ENCODE results near the gene LAMB4. TPM values are rescaled to one million over a fixed set of nuclear protein-coding genes. Genes with fewer than 3 reads are reported as not detected.

Gene LAMB4
- total RNA-seq, 1 donor from 2014 or later, result 18.3 TPM

DNA sequence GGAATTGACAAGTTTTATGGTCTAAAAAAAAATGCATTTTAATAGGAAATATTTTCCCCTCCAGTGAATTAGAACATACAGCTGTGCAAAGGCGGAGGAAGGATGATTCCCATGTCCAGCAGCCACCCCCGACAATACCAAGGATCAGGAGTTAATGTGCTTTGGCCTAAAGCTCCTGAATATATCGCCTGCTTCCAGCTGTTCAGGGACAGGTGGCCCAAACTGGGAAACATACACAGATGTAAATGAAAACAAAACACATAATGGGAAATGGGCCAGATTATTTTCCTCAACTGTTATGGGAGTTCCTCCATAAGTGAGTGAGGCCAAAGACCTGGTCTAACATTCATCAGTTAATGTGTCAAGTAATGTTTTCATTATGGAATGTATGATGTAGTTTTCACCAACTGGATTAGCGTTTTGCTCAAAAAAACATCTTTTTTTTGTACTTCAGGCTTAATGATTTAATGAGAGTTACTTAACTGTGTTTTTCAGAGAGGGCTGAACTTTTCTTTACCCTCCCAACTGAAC is 72.1 kb downstream of the LAMB4 start:
- no peak for DNase-seq (ENCODE audit: low spot score in 2 of 2, unreplicated experiment in 2 of 2)
- H3K27me3 Mint-ChIP-seq (ENCODE audit: low read depth), result no peaks in the 10 kb centered on the region
- peak overlapping the region; percentile 84 for H3K27ac Mint-ChIP-seq
- H3K4me1 Mint-ChIP-seq, result peaks cover 62% of the 10 kb centered on the region
- no peak overlapping the region for H3K4me3 Mint-ChIP-seq
- peaks cover 1% of the 10 kb centered on the region for H3K36me3 Mint-ChIP-seq
- H3K9me3 Mint-ChIP-seq, result no peaks in the 10 kb centered on the region
- TF ChIP-seq, protein P1, sequence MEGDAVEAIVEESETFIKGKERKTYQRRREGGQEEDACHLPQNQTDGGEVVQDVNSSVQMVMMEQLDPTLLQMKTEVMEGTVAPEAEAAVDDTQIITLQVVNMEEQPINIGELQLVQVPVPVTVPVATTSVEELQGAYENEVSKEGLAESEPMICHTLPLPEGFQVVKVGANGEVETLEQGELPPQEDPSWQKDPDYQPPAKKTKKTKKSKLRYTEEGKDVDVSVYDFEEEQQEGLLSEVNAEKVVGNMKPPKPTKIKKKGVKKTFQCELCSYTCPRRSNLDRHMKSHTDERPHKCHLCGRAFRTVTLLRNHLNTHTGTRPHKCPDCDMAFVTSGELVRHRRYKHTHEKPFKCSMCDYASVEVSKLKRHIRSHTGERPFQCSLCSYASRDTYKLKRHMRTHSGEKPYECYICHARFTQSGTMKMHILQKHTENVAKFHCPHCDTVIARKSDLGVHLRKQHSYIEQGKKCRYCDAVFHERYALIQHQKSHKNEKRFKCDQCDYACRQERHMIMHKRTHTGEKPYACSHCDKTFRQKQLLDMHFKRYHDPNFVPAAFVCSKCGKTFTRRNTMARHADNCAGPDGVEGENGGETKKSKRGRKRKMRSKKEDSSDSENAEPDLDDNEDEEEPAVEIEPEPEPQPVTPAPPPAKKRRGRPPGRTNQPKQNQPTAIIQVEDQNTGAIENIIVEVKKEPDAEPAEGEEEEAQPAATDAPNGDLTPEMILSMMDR (IDR thresholded peaks at IDR 0.05; ENCODE audit: unreplicated experiment), result no peak

GRCh38 chr7:108055611-108056021 is 74.5 kb downstream of the LAMB4 start:
- Mint-ChIP-seq H3K4me3 (no peak overlapping the region), H3K4me1 (peaks cover 79% of the 10 kb centered on the region), H3K27me3 (ENCODE audit: low read depth) (no peaks in the 10 kb centered on the region), H3K36me3 (peaks cover 1% of the 10 kb centered on the region), H3K9me3 (no peaks in the 10 kb centered on the region), H3K27ac (peak overlapping the region; percentile 78)
- TF ChIP-seq, protein P1 (IDR thresholded peaks at IDR 0.05; ENCODE audit: unreplicated experiment), result no peak
- no peak for DNase-seq (ENCODE audit: low spot score in 2 of 2, unreplicated experiment in 2 of 2)

- TF ChIP-seq, protein P1 (IDR thresholded peaks at IDR 0.05; ENCODE audit: unreplicated experiment), result no peak
- Mint-ChIP-seq H3K4me1 (peaks cover 72% of the 10 kb centered on the region), H3K27ac (no peak overlapping the region), H3K9me3 (no peaks in the 10 kb centered on the region), H3K27me3 (ENCODE audit: low read depth) (no peaks in the 10 kb centered on the region), H3K4me3 (no peak overlapping the region), H3K36me3 (peaks cover 1% of the 10 kb centered on the region)
- no peak for DNase-seq (ENCODE audit: low spot score in 2 of 2, unreplicated experiment in 2 of 2)
Measured at GRCh38 chr7:108054537-108054936, 75.6 kb downstream of the LAMB4 start.

DNA sequence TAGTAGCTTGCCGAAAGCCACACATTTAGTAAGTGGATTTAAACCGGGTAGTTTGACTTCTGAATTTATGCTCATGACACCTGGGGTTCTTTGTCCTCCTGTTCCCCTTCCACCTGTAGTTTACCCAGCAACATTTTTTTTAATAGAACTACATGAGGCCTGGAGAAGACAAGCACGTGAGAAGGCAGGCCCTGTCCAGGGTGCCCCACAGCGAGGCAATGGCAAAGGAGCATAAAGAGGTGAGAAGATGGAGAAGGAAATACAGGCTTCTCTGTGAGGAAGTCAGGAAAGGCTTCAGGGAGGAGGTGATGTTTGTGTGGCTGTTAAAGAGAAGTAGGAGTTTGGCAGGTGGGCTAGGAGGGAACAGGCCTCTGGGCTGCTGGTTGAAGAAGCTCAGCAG is 76.9 kb downstream of the LAMB4 start:
- no peak for DNase-seq (ENCODE audit: low spot score in 2 of 2, unreplicated experiment in 2 of 2)
- Mint-ChIP-seq H3K36me3 (peaks cover under 1% of the 10 kb centered on the region), H3K27ac (no peak overlapping the region), H3K4me3 (no peak overlapping the region), H3K9me3 (no peaks in the 10 kb centered on the region), H3K4me1 (peaks cover 64% of the 10 kb centered on the region), H3K27me3 (ENCODE audit: low read depth) (no peaks in the 10 kb centered on the region)
- TF ChIP-seq, protein P1 (IDR thresholded peaks at IDR 0.05; ENCODE audit: unreplicated experiment), result no peak

GRCh38 chr7:108051454-108051853 is 78.7 kb downstream of the LAMB4 start:
- Mint-ChIP-seq H3K27ac (peak overlapping the region; percentile 72), H3K4me1 (peaks cover 56% of the 10 kb centered on the region), H3K36me3 (no peaks in the 10 kb centered on the region), H3K27me3 (ENCODE audit: low read depth) (no peaks in the 10 kb centered on the region), H3K4me3 (no peak overlapping the region), H3K9me3 (no peaks in the 10 kb centered on the region)
- no peak for DNase-seq (ENCODE audit: low spot score in 2 of 2, unreplicated experiment in 2 of 2)
- TF ChIP-seq, protein P1 (IDR thresholded peaks at IDR 0.05; ENCODE audit: unreplicated experiment), result no peak

- TF ChIP-seq, protein P1 (IDR thresholded peaks at IDR 0.05; ENCODE audit: unreplicated experiment), result no peak
- H3K4me3 Mint-ChIP-seq, result no peak overlapping the region
- H3K4me1 Mint-ChIP-seq, result peaks cover 52% of the 10 kb centered on the region
- no peak overlapping the region for H3K27ac Mint-ChIP-seq
- no peaks in the 10 kb centered on the region for H3K9me3 Mint-ChIP-seq
- DNase-seq (ENCODE audit: low spot score in 2 of 2, unreplicated experiment in 2 of 2), result no peak
- no peaks in the 10 kb centered on the region for H3K27me3 Mint-ChIP-seq (ENCODE audit: low read depth)
- no peaks in the 10 kb centered on the region for H3K36me3 Mint-ChIP-seq
Measured at GRCh38 chr7:108049962-108050361, 80.2 kb downstream of the LAMB4 start.
